Activated CD8-positive, alpha-beta memory T cell treated with anti-CD3 and anti-CD28 coated beads, Interleukin-2, amount 10 ng/mL, durations not matched to agents 7 days and 5 days (primary cell): ENCODE data around the gene SERPINA1. TPM values are rescaled to one million over a fixed set of nuclear protein-coding genes. Genes with fewer than 3 reads are reported as not detected.

Experiments used
- ATAC-seq: fragments of 150-1000 bp; cut with Tn5 transposase; one replicate; pipeline ENCODE4 v1.10.0; 2021; ENCODE audit warnings: moderate library complexity
- CTCF ChIA-PET: fragments of 350-600 bp; sonication (Branson Sonifier 250); formaldehyde crosslinking; loops from one replicate; lab custom pipeline; 2021; ENCODE audit warnings: antibody characterized with exemption; lab: Charles Lee
- DNase-seq: peaks from one replicate; pipeline ENCODE4 v3.0.0-alpha.2; 2020
- H3K27ac Mint-ChIP-seq: one replicate; pipeline ENCODE4 v1.8.0; 2021; ENCODE audit warnings: mild to moderate bottlenecking, mixed read lengths
- H3K27me3 Mint-ChIP-seq: one replicate; pipeline ENCODE4 v1.8.0; 2021; ENCODE audit warnings: mixed read lengths
- H3K36me3 Mint-ChIP-seq: one replicate; pipeline ENCODE4 v1.8.0; 2021; ENCODE audit warnings: mild to moderate bottlenecking, mixed read lengths
- H3K4me1 Mint-ChIP-seq: one replicate; pipeline ENCODE4 v1.8.0; 2021; ENCODE audit warnings: mixed read lengths
- H3K4me3 Mint-ChIP-seq: one replicate; pipeline ENCODE4 v1.8.0; 2021; ENCODE audit warnings: mild to moderate bottlenecking, moderate library complexity, mixed read lengths
- H3K9me3 Mint-ChIP-seq: one replicate; pipeline ENCODE4 v1.8.0; 2022; ENCODE audit warnings: low read depth, mixed read lengths
- total RNA-seq, 2 experiments: library from RNA; stranded (reverse); gene quantifications; one replicate each; pipeline ENCODE4 v1.2.3, GENCODE V29; 2021

The SERPINA1 gene
- total RNA-seq, 2 experiments from 2014 or later, result 0.49 TPM; not detected in 1

GRCh38 chr14:94385553-94386057, 2.8 kb downstream of the SERPINA1 start:
- DNase-seq (no peak), ATAC-seq (no peak)
- CTCF ChIA-PET, result no interaction called here
- Mint-ChIP-seq H3K27me3 (no peaks in the 10 kb centered on the region), H3K4me1 (no peaks in the 10 kb centered on the region), H3K36me3 (no peaks in the 10 kb centered on the region), H3K27ac (no peak overlapping the region), H3K9me3 (no peaks in the 10 kb centered on the region), H3K4me3 (no peak overlapping the region)

GRCh38 chr14:94384342-94384741, 4.1 kb downstream of the SERPINA1 start:
- no peaks in the 10 kb centered on the region for H3K36me3 Mint-ChIP-seq
- no peak overlapping the region for H3K4me3 Mint-ChIP-seq
- no peak for ATAC-seq
- no peak overlapping the region for H3K27ac Mint-ChIP-seq
- DNase-seq, result peak; percentile 22
- no peaks in the 10 kb centered on the region for H3K27me3 Mint-ChIP-seq
- no peaks in the 10 kb centered on the region for H3K9me3 Mint-ChIP-seq
- CTCF ChIA-PET, result no interaction called here
- H3K4me1 Mint-ChIP-seq, result no peaks in the 10 kb centered on the region

DNA sequence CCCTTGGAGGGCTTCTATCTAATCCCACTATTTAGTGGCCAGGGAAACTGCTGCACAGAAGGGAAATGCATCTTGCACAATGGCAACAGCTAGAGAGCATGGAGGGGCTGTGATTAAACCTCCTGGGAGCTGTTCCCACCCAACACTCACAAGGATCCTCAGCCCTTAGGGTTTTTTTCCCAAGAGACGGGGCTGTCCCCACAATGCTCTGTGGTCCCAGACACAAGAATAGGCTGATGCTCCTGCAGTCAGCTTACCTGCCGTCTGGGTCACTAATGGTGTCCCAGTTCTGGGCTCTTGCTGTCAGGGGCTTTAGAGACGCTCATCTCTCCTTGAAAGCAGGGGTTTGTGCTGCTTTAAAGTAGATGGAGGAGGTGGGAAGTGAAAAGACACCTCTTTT, 4.6 kb downstream of the SERPINA1 start:
- ATAC-seq (no peak), DNase-seq (peak; percentile 29)
- CTCF ChIA-PET, result no interaction called here
- Mint-ChIP-seq H3K4me3 (no peak overlapping the region), H3K9me3 (no peaks in the 10 kb centered on the region), H3K27ac (no peak overlapping the region), H3K36me3 (no peaks in the 10 kb centered on the region), H3K27me3 (no peaks in the 10 kb centered on the region), H3K4me1 (no peaks in the 10 kb centered on the region)

- H3K4me1 Mint-ChIP-seq, result no peaks in the 10 kb centered on the region
- H3K27ac Mint-ChIP-seq, result no peak overlapping the region
- ATAC-seq (no peak), DNase-seq (peak; percentile 15)
- no peak overlapping the region for H3K4me3 Mint-ChIP-seq
- H3K36me3 Mint-ChIP-seq, result no peaks in the 10 kb centered on the region
- CTCF ChIA-PET, result no interaction called here
- H3K9me3 Mint-ChIP-seq, result no peaks in the 10 kb centered on the region
- H3K27me3 Mint-ChIP-seq, result no peaks in the 10 kb centered on the region
These were observed 5.4 kb downstream of the SERPINA1 start for GRCh38 chr14:94382716-94383596.

DNA sequence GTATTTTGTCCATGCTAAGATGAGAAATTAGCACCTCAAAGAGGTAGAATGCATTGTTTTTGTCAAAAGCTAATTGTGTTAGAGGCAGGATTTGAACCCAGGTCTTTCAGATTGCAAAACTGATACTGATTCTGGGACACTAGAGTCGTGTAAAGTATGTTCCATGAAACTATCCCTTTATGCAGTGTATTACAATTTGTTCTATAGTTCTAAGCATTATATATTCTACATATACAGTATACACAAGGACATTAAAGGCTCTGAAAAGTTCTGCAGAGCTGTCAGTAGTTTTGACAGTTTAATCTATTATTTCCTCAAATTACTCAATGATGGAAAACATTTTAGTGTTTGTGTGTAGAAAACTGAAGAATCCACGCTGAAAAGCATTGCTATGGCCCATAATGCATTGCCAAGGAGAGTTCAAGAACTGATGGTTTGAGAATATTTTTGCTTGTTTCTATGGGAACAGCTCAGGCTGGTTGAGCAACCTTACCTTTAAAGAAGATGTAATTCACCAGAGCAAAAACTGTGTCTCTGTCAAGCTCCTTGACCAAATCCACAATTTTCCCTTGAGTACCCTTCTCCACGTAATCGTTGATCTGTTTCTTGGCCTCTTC, 6.2 kb downstream of the SERPINA1 start:
- no peaks in the 10 kb centered on the region for H3K36me3 Mint-ChIP-seq
- CTCF ChIA-PET, result no interaction called here
- no peaks in the 10 kb centered on the region for H3K9me3 Mint-ChIP-seq
- ATAC-seq, result no peak
- H3K4me1 Mint-ChIP-seq, result no peaks in the 10 kb centered on the region
- no peak overlapping the region for H3K4me3 Mint-ChIP-seq
- no peak overlapping the region for H3K27ac Mint-ChIP-seq
- no peak for DNase-seq
- no peaks in the 10 kb centered on the region for H3K27me3 Mint-ChIP-seq

DNA sequence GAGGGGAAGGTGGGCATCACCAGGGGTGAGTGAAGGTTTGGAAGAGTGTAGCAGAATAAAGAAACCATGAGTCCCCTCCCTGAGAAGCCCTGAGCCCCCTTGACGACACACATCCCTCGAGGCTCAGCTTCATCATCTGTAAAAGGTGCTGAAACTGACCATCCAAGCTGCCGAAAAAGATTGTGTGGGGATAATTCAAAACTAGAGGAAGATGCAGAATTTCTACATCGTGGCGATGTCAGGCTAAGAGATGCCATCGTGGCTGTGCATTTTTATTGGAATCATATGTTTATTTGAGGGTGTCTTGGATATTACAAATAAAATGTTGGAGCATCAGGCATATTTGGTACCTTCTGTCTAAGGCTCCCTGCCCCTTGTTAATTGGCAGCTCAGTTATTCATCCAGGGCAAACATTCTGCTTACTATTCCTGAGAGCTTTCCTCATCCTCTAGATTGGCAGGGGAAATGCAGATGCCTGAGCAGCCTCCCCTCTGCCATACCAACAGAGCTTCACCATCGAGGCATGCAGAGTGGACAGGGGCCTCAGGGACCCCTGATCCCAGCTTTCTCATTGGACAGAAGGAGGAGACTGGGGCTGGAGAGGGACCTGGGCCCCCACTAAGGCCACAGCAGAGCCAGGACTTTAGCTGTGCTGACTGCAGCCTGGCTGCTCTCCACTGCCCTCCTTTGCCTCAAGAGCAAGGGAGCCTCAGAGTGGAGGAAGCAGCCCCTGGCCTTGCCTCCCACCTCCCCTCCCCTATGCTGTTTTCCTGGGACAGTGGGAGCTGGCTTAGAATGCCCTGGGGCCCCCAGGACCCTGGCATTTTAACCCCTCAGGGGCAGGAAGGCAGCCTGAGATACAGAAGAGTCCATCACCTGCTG, 7.0 kb downstream of the SERPINA1 start:
- no peaks in the 10 kb centered on the region for H3K36me3 Mint-ChIP-seq
- H3K27ac Mint-ChIP-seq, result no peak overlapping the region
- no peaks in the 10 kb centered on the region for H3K4me1 Mint-ChIP-seq
- no peaks in the 10 kb centered on the region for H3K9me3 Mint-ChIP-seq
- H3K27me3 Mint-ChIP-seq, result no peaks in the 10 kb centered on the region
- ATAC-seq (no peak), DNase-seq (no peak)
- no peak overlapping the region for H3K4me3 Mint-ChIP-seq
- CTCF ChIA-PET, result no interaction called here

- ATAC-seq, result no peak
- H3K27ac Mint-ChIP-seq, result no peak overlapping the region
- no peaks in the 10 kb centered on the region for H3K4me1 Mint-ChIP-seq
- no peaks in the 10 kb centered on the region for H3K9me3 Mint-ChIP-seq
- H3K36me3 Mint-ChIP-seq, result no peaks in the 10 kb centered on the region
- no peak for DNase-seq
- H3K4me3 Mint-ChIP-seq, result no peak overlapping the region
- H3K27me3 Mint-ChIP-seq, result no peaks in the 10 kb centered on the region
- CTCF ChIA-PET, result no interaction called here
These were observed 7.9 kb downstream of the SERPINA1 start for GRCh38 chr14:94380225-94381148.

- DNase-seq (no peak), ATAC-seq (no peak)
- Mint-ChIP-seq H3K4me1 (no peaks in the 10 kb centered on the region), H3K9me3 (no peaks in the 10 kb centered on the region), H3K36me3 (no peaks in the 10 kb centered on the region), H3K27ac (no peak overlapping the region), H3K4me3 (no peak overlapping the region), H3K27me3 (no peaks in the 10 kb centered on the region)
- CTCF ChIA-PET, result interaction anchor here (1.3 kb wide), 1 partner anchor 11 kb away, joined by 3 read pairs; no protein-coding TSS in a partner anchor
These were observed 8.8 kb downstream of the SERPINA1 start for GRCh38 chr14:94379291-94380224.

- no peaks in the 10 kb centered on the region for H3K9me3 Mint-ChIP-seq
- DNase-seq (no peak), ATAC-seq (no peak)
- H3K36me3 Mint-ChIP-seq, result no peaks in the 10 kb centered on the region
- H3K27ac Mint-ChIP-seq, result no peak overlapping the region
- H3K27me3 Mint-ChIP-seq, result no peaks in the 10 kb centered on the region
- no peak overlapping the region for H3K4me3 Mint-ChIP-seq
- CTCF ChIA-PET, result interaction anchor here (1.3 kb wide), 1 partner anchor 12 kb away, joined by 3 read pairs; no protein-coding TSS in a partner anchor
- no peaks in the 10 kb centered on the region for H3K4me1 Mint-ChIP-seq
These were observed 9.7 kb downstream of the SERPINA1 start for GRCh38 chr14:94378527-94379290.

DNA sequence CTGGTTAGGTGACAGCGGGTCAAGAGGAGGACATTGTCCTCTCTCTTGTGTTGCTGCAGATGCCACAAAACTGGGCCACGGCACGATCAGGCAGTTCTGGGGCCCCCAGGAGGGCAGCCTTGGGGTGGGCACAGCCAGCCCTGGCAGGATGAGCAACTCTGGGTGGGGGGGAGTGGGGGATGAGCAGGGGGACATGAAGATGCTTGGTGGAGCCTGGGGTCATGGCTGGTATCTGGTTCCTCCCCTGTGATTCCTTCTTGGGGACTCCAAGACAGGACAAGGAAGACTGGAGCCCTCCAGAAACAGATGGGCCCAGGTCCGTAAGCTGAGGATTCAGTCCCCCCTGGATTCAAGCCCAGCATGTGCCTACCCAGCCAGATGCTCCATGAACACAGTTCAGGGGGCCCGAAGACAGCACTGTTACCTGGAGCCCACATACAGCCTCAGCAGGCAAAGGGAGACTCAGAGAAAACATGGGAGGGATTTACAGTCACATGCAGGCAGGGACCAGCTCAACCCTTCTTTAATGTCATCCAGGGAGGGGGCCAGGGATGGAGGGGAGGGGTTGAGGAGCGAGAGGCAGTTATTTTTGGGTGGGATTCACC, 10.4 kb downstream of the SERPINA1 start:
- H3K9me3 Mint-ChIP-seq, result no peaks in the 10 kb centered on the region
- DNase-seq, result no peak
- no peak overlapping the region for H3K4me3 Mint-ChIP-seq
- H3K27ac Mint-ChIP-seq, result no peak overlapping the region
- no peaks in the 10 kb centered on the region for H3K27me3 Mint-ChIP-seq
- no peaks in the 10 kb centered on the region for H3K36me3 Mint-ChIP-seq
- no peak for ATAC-seq
- CTCF ChIA-PET, result no interaction called here
- no peaks in the 10 kb centered on the region for H3K4me1 Mint-ChIP-seq
